ENCODE data around the gene VSTM4.

Gene VSTM4

GRCh38 chr10:49037187-49037586 lies 78.1 kb downstream of the VSTM4 start:
- no peak for DNase-seq

- no peak for DNase-seq
These were observed 78.7 kb downstream of the VSTM4 start for GRCh38 chr10:49036638-49037037.

DNA sequence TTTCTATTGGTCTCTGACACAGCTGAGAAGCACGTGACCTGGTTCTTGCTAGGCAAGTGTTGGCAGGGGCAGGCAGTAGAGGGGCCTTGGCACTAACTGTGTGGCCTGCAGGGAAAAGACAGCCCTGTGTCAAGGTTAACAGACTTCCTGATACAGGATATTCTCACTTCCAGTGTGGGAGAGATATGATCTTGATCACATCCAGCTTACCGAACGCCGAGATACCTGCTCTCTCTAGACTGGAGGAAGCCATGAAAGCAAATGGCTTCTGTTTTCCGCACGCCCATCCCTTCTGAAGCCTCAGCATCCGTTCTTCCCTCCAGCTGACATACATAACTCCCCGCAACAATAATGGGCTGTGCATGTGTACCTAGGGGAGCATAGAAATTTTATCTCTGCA lies 79.4 kb downstream of the VSTM4 start:
- DNase-seq, result no peak

DNA sequence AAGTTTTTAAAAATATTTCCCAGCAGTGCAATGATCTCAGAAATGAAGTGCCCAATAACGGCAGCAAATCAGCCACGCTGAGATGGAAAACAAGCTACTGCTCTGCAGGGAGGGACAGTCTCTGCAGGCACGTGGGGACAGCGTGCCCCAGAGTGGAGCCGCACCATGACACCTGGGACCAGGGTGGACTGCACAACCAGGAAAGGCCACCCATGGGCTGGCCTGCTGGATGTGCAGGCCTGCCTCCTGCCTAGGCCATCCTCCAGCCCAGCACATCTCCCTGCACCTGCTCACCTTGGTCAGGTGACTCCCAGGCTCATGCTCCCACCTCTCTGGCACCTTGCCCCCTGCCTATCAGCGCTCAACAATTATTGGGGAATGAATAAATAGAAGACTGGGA lies 80.4 kb downstream of the VSTM4 start:
- DNase-seq, result no peak

GRCh38 chr10:49033939-49034338 lies 81.4 kb downstream of the VSTM4 start:
- no peak for DNase-seq

- no peak for DNase-seq
These were observed 85.7 kb downstream of the VSTM4 start for GRCh38 chr10:49029666-49030065.

- DNase-seq, result no peak
These were observed 86.7 kb downstream of the VSTM4 start for GRCh38 chr10:49028639-49029038.

DNA sequence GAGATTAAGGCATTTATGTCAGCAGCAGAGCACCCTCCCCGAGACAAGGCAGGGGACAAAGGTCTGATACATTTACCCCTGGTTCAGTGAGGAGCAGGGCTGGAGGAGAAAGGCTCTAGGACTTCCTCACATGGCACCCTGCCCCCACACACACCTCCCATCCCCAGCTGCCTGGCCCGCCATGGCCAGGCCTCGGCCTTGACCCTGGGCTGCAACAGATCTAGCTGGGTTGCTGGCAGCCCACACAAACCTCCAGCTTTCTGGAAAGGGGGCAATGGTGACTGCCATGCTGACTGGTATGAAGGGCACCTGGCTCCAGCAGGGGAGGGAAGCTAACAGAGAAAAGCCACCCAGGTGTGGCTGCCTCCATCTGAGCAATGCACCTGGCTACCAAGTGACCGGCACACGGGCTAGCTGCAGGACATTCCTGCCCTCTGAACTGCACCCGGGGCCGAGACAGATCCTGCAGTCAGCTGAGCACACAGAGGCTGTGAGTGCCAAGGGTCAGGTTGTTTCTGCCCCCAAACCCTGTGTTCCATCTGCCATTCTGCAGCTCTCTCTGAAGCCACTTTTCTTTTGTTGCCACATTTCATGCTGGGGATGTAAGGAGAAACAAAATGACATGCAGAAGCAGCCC lies 89.9 kb downstream of the VSTM4 start:
- no peak for DNase-seq

- no peak for DNase-seq
These were observed 90.8 kb downstream of the VSTM4 start for GRCh38 chr10:49024484-49024883.

GRCh38 chr10:49023752-49024151 lies 91.6 kb downstream of the VSTM4 start:
- DNase-seq, result no peak

DNA sequence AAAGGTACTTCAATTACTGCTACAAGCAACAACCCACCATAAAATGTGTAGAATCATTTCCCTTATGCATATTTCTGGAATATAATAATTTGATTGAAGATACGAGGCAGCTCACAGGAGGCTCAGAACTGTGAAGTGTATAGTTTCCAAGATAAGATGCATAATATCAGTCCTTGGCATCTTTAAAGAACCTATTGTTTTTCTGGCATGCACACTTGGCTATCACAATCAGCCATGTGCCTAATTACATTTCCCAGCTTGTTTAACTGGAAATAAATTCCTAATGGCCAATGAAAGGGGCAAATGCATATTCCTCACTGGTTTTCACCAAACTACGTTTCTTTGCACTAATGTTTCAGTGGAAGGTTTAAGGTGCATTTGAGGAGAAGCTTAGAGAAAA lies 92.3 kb downstream of the VSTM4 start:
- DNase-seq, result no peak

DNA sequence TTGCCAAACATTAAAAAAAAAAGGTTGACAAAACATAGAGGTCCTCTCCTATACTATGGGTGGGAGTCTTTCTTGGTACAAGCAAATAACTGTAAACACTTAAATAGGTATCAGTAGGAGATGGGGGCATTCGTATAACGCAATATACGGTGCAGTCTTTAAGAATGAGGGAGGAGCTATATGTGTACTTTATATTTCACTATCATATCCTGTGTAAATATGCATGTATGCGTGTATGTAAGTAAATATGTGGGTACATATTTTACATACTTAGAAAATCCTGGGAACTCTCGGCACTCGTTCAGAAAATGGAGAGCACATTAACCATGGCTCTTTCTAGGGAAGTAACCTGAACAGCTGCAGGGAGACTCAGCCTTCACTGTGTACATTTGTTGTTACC lies 93.6 kb downstream of the VSTM4 start:
- no peak for DNase-seq

GRCh38 chr10:49015700-49016099 lies 99.6 kb downstream of the VSTM4 start:
- DNase-seq, result no peak

GRCh38 chr10:49012603-49013002 lies 102.7 kb downstream of the VSTM4 start:
- no peak for DNase-seq

GRCh38 chr10:49011756-49012155 lies 103.6 kb downstream of the VSTM4 start:
- no peak for DNase-seq

DNA sequence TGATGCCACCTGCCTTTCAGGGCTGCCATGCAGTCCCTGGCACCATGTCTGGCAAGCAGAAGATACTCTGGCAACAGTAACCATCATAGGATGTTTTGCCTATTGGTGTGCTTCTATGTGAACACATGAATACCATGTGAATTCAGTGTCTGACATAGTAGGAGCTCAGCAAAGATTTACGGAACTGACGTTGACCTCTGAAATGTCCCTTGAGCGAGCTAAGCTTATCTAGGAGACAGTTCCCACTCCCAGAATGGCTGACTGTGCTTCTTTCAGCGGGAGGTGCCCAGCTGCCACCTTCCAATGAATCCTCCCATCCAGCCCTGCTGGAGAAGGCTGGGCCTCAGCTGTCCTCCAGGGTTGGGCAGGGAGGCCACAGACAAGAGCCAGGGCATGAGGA lies 104.5 kb downstream of the VSTM4 start:
- no peak for DNase-seq

- DNase-seq, result no peak
These were observed 105.0 kb downstream of the VSTM4 start for GRCh38 chr10:49010295-49010694.

- no peak for DNase-seq
These were observed 105.9 kb downstream of the VSTM4 start for GRCh38 chr10:49009199-49009979.

DNA sequence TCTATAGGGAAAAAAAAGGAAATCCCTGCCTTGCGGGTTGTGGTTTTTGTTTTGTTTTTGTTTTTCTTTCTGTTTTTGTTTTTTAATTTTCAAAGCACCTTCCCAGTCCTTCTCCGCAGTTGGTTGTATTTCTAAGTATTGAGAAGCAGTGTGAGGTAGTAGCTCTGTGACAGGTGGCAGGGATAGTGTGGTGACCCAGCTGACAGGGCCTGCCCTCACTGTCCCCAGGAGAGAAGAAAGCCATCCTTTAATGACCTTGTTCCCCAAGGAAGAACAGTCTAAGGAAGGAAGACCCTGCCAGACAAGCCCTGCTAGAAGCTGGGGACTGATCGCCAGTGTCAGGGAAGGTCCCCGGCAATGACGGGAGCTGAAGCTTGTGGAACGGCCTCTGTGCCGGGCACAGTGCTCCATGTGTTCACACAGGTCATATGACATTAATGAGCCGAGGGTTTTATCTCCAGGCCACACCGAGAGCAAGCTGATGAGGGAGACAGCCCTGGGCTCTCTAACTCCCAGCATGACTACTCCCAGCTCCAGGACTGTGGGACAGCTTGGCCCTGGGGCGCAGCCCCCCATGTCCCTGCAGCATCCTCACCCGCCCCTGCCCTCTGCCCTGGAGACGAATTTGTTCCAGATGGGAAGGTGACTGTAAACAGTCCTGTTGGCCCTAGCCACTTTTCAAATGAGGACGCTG lies 106.7 kb downstream of the VSTM4 start:
- DNase-seq, result no peak

- DNase-seq, result no peak
These were observed 107.2 kb downstream of the VSTM4 start for GRCh38 chr10:49008091-49008490.

DNA sequence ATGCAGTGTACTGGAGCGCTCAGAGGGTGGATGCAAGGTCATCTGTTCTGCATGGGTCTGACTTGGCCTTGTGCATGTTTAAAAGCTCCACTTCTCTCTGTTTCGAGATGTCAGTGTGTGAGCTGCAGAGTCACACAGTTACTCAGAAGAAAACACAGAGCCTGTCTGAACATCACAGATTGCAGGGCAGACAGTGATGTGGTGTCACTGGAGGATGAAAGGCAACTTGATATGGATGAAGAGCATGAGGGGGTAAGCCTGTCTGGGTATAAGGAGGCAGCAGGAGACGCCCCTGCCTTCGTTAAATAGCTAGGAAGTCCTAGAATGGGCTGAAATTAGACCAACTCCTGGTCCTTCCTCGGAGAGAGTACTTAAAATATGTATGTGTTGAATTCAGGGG lies 108.2 kb downstream of the VSTM4 start:
- DNase-seq, result no peak

GRCh38 chr10:49005270-49005669 lies 110.1 kb downstream of the VSTM4 start:
- no peak for DNase-seq

DNA sequence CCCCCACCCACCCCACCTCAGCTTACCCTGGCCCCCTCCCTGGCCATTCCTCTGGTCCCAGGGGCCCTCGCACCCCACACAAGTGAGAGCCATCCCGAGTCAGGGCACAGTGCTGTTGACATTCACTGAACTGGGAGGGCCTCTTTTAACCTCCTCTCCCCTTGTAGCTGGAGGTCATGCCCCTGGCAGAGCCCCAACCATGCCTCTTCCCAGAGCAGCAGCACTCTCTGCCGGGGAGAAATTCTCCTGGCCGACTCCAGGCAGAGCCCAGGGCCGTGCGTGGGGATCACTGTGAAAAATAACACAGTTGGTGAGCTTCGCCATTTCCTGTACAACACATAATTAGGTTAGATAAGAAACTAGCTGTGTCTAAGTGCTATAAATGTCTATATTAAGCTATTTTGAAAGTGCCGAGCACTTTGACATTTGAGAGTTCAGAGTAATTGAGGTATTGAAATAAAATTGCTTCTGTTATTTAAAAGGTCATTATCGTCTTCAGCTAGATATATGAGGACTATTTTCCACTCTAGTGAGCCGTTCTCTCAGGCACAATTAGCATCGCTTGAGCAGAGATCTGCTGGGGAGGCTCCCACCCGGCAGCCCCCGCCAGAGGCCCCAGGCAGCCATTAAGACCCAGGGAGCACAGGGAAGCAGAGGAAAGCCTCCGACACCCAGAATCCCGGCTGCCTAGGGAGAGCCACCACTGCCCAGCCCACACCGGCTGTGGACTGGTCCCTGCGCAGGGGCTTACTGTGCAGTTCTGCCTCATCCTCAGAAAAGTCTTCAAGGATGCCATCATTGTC lies 113.3 kb downstream of the VSTM4 start:
- DNase-seq, result no peak

All from NCI-H510A (cell line).